ENCODE data around the gene FBN1. TPM values are rescaled to one million over a fixed set of nuclear protein-coding genes. Genes with fewer than 3 reads are reported as not detected.

The FBN1 gene
- total and polyA plus RNA-seq, 2 of the 13 experiments (the other 11 are each of a cell fraction or from before 2014, with no cell fraction given), result 1.5 to 3.0 TPM

GRCh38 chr15:48397841-48398240 is 247.7 kb downstream of the FBN1 start (continued):
- TF ChIP-seq, protein P1, sequence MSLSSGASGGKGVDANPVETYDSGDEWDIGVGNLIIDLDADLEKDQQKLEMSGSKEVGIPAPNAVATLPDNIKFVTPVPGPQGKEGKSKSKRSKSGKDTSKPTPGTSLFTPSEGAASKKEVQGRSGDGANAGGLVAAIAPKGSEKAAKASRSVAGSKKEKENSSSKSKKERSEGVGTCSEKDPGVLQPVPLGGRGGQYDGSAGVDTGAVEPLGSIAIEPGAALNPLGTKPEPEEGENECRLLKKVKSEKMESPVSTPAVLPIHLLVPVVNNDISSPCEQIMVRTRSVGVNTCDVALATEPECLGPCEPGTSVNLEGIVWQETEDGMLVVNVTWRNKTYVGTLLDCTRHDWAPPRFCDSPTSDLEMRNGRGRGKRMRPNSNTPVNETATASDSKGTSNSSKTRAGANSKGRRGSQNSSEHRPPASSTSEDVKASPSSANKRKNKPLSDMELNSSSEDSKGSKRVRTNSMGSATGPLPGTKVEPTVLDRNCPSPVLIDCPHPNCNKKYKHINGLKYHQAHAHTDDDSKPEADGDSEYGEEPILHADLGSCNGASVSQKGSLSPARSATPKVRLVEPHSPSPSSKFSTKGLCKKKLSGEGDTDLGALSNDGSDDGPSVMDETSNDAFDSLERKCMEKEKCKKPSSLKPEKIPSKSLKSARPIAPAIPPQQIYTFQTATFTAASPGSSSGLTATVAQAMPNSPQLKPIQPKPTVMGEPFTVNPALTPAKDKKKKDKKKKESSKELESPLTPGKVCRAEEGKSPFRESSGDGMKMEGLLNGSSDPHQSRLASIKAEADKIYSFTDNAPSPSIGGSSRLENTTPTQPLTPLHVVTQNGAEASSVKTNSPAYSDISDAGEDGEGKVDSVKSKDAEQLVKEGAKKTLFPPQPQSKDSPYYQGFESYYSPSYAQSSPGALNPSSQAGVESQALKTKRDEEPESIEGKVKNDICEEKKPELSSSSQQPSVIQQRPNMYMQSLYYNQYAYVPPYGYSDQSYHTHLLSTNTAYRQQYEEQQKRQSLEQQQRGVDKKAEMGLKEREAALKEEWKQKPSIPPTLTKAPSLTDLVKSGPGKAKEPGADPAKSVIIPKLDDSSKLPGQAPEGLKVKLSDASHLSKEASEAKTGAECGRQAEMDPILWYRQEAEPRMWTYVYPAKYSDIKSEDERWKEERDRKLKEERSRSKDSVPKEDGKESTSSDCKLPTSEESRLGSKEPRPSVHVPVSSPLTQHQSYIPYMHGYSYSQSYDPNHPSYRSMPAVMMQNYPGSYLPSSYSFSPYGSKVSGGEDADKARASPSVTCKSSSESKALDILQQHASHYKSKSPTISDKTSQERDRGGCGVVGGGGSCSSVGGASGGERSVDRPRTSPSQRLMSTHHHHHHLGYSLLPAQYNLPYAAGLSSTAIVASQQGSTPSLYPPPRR (CRISPR knock-in tag; IDR thresholded peaks at IDR 0.05; ENCODE audit: borderline replicate concordance), result no peak

GRCh38 chr15:48396020-48396419 is 249.5 kb downstream of the FBN1 start:
- 10% methylated on average over 4 of the region's 5 CpGs for WGBS (ENCODE audit: low lambda C conversion rate)
- Histone ChIP-seq H3K27me3 (ENCODE audit: control insufficient read depth in 1 of 2, insufficient read depth in 2 of 2, low read length in 2 of 2) (0 out of 5 replicates have a peak, but pooled peaks cover 0 to 2% of the 10 kb centered on the region in 2 experiments), H3K4me2 (ENCODE audit: low read depth, low read length) (no peak overlapping the region), H3K27ac (ENCODE audit: extremely low read length, insufficient read depth, low read length) (no peak overlapping the region), H3K79me2 (ENCODE audit: insufficient read depth, low read length) (no peaks in the 10 kb centered on the region), H3K4me3 (replicated peaks in 1 of 3; ENCODE audit: insufficient read depth in 1 of 3, low read depth in 2 of 3, low read length in 3 of 3) (no peak overlapping the region), H4K20me1 (ENCODE audit: insufficient read depth, low read length) (no peaks in the 10 kb centered on the region), H3K4me1 (ENCODE audit: insufficient read depth, low read length) (no peaks in the 10 kb centered on the region), H3K9ac (ENCODE audit: insufficient read depth, low read depth, low read length) (no peak overlapping the region), H2AFZ (ENCODE audit: low read length) (no peak overlapping the region), H3K36me3 (replicated peaks in 1 of 2; ENCODE audit: control insufficient read depth in 1 of 2, insufficient read depth in 2 of 2, low read length in 2 of 2) (no peaks in the 10 kb centered on the region), H3K9me3 (ENCODE audit: low read length) (no peaks in the 10 kb centered on the region)
- intact Hi-C loops (cut with micrococcal nuclease; ENCODE audit: unreplicated experiment) (no loop called here), in situ Hi-C loops (cut with HindIII; ENCODE audit: extremely low pct_ligation_motif_present, low pct_unique_long_range_greater_than_20kb) (no loop called here)
- no TSS peak for BruUV-seq (replicated peaks)
- ChIA-PET POLR2A (no interaction called here), CTCF (ENCODE audit: low intra/inter-chr PET ratio, low total read pairs) (no interaction called here)
- FAIRE-seq (no peak), ATAC-seq (no peak), DNase-seq (ENCODE audit: low spot score) (no peak)
- TF ChIP-seq ZNF20 (CRISPR knock-in tag; IDR thresholded peaks at IDR 0.05) (no peak), HMG20B (CRISPR knock-in tag; conservative IDR thresholded peaks at IDR 0.05) (no peak), GTF3A (CRISPR knock-in tag; conservative IDR thresholded peaks at IDR 0.05) (no peak), ZNF546 (CRISPR knock-in tag; conservative IDR thresholded peaks at IDR 0.05) (no peak), ZNF652 (CRISPR knock-in tag; IDR thresholded peaks at IDR 0.05; ENCODE audit: borderline replicate concordance, low read depth) (no peak), KMT2B (CRISPR knock-in tag; IDR thresholded peaks at IDR 0.05) (no peak), REL (CRISPR knock-in tag; conservative IDR thresholded peaks at IDR 0.05) (no peak), NFKB2 (CRISPR knock-in tag; IDR thresholded peaks at IDR 0.05; ENCODE audit: borderline replicate concordance) (no peak)
- TF ChIP-seq, protein P2, sequence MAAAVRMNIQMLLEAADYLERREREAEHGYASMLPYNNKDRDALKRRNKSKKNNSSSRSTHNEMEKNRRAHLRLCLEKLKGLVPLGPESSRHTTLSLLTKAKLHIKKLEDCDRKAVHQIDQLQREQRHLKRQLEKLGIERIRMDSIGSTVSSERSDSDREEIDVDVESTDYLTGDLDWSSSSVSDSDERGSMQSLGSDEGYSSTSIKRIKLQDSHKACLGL (CRISPR knock-in tag; IDR thresholded peaks at IDR 0.05), result no peak
